ENCODE data around the gene FNIP2. TPM values are rescaled to one million over a fixed set of nuclear protein-coding genes. Genes with fewer than 3 reads are reported as not detected.
"Not testable (repeated sequence)": the region's sequence is repeated elsewhere in the genome, so short reads cannot be mapped to it uniquely, and the experiment has no call there.

The FNIP2 gene
- total RNA-seq, 2 donors from 2014 or later: 15.5 to 26.4 TPM

- not testable (repeated sequence) for H3K27ac Mint-ChIP-seq; ATAC-seq; DNase-seq (ENCODE audit: low spot score in 2 of 2)
- Mint-ChIP-seq H3K9me3 (peaks cover 17 to 25% of the 10 kb centered on the region in 2 donors), H3K36me3 (peaks cover 19 to 20% of the 10 kb centered on the region in 2 donors)
Measured at GRCh38 chr4:158952221-158952774, 183.5 kb downstream of the FNIP2 start.

- ATAC-seq; H3K27ac Mint-ChIP-seq; DNase-seq (ENCODE audit: low spot score in 2 of 2): not testable (repeated sequence)
- Mint-ChIP-seq H3K36me3 (peaks cover 15 to 17% of the 10 kb centered on the region in 2 donors), H3K9me3 (peaks cover 13 to 18% of the 10 kb centered on the region in 2 donors)
Measured at GRCh38 chr4:158956345-158956744, 187.5 kb downstream of the FNIP2 start.

GRCh38 chr4:158956918-158957317 lies 188.1 kb downstream of the FNIP2 start:
- not testable (repeated sequence) for ATAC-seq; H3K27ac Mint-ChIP-seq; DNase-seq (ENCODE audit: low spot score in 2 of 2)
- Mint-ChIP-seq H3K36me3 (peaks cover 10 to 11% of the 10 kb centered on the region in 2 donors), H3K9me3 (peaks cover 10 to 15% of the 10 kb centered on the region in 2 donors)

Other genes starting within 250 kb of the FNIP2 start
- gene RXFP1, start 247.1 kb upstream of the FNIP2 start, total RNA-seq: not detected
- gene C4orf46, start 97.1 kb upstream of the FNIP2 start, total RNA-seq: 10 to 100 TPM; 19.3 to 20.4 TPM
- gene ETFDH, start 96.7 kb upstream of the FNIP2 start, total RNA-seq: 10 to 100 TPM; 34.8 to 54.2 TPM
- 10 to 100 TPM; 60.8 to 68.4 TPM for gene PPID, start 45.6 kb upstream of the FNIP2 start, total RNA-seq

Data from activated naive CD4-positive, alpha-beta T cell treated with anti-CD3 and anti-CD28 coated beads, Interleukin-2, amount 50 U/mL, for 72 hours (primary cell).